Hepatocyte (in vitro differentiated cells): ENCODE measurements around the gene FYN.

Experiments used
- CTCF ChIP-seq: fragments of 200-600 bp; sonication (generic); IDR thresholded peaks from 2 replicates; pipeline ENCODE4 v1.5.1; 2016; ENCODE audit warnings: antibody characterized with exemption, mild to moderate bottlenecking; ENCODE audit not compliant: poor library complexity
- EZH2 ChIP-seq: fragments of 200-600 bp; sonication (generic); IDR thresholded peaks from 2 replicates; pipeline ENCODE4 v1.6.1; 2016; ENCODE audit warnings: antibody characterized with exemption, mild to moderate bottlenecking, borderline replicate concordance
- EZH2phosphoT487 ChIP-seq: fragments of 200-600 bp; sonication (generic); IDR thresholded peaks from one replicate; pipeline ENCODE4 v1.6.1; 2018; ENCODE audit warnings: antibody characterized with exemption, mild to moderate bottlenecking, low read depth, moderate library complexity; ENCODE audit not compliant: unreplicated experiment, severe bottlenecking

GRCh38 chr6:111674883-111675282 lies 198.4 kb downstream of the FYN start:
- TF ChIP-seq CTCF (no peak), EZH2phosphoT487 (no peak), EZH2 (no peak)
